HG03457 (cell line): ENCODE measurements around the gene KTN1.

Experiments used
- ATAC-seq: cut with Tn5 transposase; IDR thresholded peaks from one replicate; pipeline ENCODE4 v1.9.1; 2021; ENCODE audit warnings: moderate number of reproducible peaks; ENCODE audit not compliant: unreplicated experiment

The KTN1 gene

GRCh38 chr14:55609681-55610080 is 29.7 kb downstream of the KTN1 start:
- ATAC-seq, result no peak

- no peak for ATAC-seq
These were observed 30.8 kb downstream of the KTN1 start for GRCh38 chr14:55610713-55611370.

DNA sequence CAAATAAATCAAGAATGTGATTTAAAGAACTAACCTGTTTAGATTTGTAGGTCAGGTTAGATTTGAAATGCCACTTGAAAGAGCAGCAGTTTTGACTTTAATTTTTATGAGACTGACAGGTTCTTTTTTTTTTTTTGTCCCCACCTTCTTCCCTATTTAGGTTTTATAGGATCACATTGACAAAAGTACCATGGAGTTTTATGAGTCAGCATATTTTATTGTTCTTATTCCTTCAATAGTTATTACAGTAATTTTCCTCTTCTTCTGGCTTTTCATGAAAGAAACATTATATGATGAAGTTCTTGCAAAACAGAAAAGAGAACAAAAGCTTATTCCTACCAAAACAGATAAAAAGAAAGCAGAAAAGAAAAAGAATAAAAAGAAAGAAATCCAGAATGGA is 31.9 kb downstream of the KTN1 start:
- no peak for ATAC-seq

DNA sequence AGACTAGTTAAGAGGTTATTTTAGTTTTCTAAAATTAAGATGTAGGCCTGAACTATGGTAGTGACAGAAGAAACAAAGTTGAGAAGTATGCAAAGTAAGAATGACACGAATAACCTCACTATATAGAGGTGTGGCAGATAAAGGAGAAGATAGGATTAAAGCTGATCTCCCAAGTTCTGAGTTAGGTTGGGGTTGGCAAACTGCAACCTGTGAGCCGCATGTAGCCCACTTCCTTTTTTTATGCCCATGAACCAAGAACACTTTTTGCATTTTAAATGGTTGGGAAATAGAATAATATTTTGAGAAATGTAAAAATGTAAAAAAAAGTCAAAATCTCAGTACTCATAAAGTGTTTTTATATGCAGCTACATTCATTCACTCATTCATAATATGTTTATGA is 34.3 kb downstream of the KTN1 start:
- no peak for ATAC-seq

DNA sequence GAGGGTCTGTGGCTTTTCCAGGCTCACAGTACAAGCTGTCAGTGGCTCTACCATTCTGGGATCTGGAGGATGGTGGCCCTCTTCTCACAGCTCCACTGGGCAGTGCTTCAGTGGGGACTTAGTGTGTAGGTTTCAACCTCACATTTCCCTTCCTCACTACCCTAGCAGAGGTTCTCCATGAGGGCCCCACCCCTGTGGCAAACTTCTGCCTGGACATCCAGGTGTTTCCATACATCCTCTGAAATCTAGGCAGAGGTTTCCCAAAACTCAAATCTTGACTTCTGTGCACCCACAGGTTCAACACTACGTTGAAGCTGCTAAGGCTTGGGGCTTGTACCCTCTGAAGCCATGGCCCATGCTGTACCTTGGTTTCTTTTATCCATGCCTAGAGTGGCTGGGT is 40.3 kb downstream of the KTN1 start:
- ATAC-seq, result no peak

DNA sequence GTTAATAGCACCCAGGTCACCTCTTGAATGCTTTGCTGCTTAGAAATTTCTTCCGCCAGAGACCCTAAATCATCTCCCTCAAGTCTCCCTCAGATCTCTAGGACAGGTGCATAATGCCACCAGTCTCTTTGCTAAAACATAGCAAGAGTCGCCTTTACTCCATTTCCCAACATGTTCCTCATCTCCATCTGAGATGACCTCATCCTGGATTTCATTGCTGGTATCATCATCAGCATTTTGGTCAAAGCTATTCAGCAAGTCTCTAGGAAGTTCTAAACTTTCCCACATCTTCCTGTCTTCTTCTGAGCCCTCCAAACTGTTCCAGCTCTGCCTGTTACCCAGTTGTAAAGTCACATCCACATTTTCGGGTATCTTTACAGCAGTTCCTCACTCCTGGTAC is 41.0 kb downstream of the KTN1 start:
- ATAC-seq, result no peak

DNA sequence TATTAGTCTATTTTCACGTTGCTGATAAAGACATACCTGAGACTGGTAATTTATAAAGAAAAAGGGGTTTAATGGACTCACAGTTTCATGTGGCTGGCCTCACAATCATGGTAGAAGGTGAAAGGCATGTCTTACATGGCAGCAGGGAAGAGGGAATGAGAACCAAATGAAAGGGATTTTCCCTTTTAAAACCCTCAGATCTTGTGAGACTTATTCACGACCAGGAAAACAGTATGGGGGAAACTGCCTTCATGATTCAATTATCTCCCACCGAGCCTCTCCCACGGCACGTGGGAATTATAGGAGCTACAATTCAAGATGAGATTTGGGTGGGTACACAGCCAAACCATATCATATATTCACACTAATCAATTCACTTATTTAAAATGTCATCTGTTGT is 41.4 kb downstream of the KTN1 start:
- ATAC-seq, result no peak

DNA sequence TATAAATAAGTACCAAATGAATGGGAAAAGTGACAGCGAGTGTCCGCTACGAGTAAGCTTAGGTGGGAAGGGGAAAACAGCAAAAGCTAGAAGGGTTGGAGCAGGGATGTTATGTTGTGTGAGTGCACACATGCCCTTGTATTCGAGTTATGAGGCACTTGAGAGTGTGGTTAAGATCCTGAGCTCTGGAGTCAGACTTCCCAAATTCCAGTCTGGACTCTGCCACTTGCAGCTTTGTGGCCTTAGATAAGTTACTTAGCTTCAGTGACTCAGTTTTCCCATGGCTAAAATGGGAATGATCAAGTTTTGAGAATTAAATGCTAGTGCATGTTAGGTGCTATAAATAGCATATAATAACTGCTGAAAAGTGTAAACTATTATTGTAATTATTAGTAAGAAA is 44.9 kb downstream of the KTN1 start:
- no peak for ATAC-seq

- ATAC-seq, result no peak
These were observed 45.5 kb downstream of the KTN1 start for GRCh38 chr14:55625481-55625880.

GRCh38 chr14:55626131-55626530 is 46.1 kb downstream of the KTN1 start:
- ATAC-seq, result no peak

GRCh38 chr14:55628426-55628825 is 48.4 kb downstream of the KTN1 start:
- ATAC-seq, result no peak

DNA sequence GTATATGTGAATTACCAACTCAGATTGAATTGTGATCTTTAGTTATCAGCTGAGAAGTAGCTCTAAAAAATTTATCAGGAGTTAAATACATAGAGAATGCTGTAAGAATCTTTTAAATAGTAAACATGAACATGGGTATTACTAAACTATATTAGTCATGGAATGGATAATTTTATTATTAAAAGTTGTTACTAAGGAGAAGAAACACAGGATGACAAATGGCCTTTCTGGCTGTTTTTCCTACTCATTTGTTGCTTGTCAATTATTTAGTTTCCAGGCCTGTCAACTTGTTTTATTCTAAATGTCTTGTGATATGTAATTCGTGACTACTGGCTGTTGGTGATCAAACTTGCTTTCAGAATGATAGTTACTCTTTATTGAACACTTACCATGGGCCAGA is 58.7 kb downstream of the KTN1 start:
- no peak for ATAC-seq

GRCh38 chr14:55641290-55641689 is 61.3 kb downstream of the KTN1 start:
- no peak for ATAC-seq

DNA sequence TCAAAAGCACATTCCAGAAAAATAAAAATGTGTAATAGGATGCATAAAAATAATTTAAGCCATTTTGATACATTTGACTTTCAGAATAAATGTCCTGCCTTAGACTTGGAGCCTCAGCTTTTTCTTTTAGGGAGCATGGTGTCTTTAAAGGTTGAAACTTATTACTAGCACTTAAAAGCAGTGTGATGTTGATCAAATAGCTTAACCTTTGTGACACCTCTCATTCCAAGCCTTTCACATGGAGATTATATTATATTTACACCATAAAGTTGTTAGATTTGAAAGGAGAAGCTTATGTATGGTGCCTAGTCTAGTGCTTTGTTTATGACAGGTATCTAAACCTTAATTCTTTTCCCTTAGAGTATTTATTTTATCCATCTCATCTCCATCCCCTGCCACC is 61.9 kb downstream of the KTN1 start:
- no peak for ATAC-seq

GRCh38 chr14:55645145-55645544 is 65.1 kb downstream of the KTN1 start:
- no peak for ATAC-seq

GRCh38 chr14:55645845-55646832 is 66.1 kb downstream of the KTN1 start:
- no peak for ATAC-seq

DNA sequence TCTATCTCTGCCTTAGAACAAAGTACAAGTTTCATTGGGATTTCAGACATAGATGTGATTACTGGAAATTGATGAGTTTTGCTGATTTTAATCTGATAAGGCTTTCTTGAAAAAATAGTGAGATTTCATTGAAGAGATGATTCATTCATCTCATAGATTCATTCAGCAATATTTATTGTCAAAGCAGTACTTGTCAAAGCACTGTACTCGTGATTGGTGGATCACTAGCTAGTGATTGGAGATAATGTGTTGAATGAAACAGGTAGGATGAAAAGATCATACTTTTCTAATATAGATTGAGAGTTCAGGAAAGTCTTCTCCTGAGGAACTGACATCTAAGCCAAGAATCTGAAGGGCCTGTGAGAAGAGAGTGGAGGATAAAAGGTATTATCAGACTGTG is 71.0 kb downstream of the KTN1 start:
- no peak for ATAC-seq

- ATAC-seq, result no peak
These were observed 74.2 kb downstream of the KTN1 start for GRCh38 chr14:55654243-55654642.

GRCh38 chr14:55661029-55661428 is 81.0 kb downstream of the KTN1 start:
- ATAC-seq, result no peak

DNA sequence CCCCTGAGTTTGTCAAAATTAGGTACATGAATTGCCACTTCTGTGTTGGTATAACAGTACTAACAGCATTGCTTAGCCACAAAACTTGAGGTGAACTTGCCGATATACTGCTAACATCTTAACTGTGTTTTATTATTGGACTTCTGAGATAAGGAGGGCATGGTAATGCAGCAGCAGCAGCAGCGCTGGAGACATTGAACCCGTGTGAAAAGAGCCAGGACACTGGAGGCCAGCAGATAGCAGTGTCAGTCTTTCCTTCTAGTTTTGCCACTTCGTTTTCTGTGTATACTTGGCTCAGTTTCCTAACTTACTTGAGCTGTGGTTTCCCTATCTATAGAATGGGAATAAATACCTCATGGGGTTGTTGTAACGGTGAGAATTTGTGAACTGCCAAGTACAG is 82.7 kb downstream of the KTN1 start:
- ATAC-seq, result no peak

- no peak for ATAC-seq
These were observed 85.2 kb downstream of the KTN1 start for GRCh38 chr14:55665067-55665675.

DNA sequence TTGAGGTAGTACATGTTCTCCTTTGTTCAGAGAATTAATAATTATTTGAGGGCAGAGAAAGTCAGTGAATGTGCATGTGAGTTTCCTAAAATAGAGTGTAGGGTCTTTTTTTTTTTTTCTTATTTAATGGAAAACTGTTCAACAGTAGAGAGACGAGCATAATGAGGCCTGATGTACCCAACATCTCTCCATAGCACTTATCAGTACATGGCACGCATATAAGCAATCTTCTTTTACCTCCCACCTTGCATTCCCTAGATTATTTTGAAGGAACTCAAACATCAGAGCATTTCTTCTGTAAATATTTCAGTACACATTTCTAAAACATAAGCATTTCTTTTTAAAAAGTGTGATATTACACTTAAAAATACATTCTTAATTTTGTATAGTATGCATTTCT is 87.8 kb downstream of the KTN1 start:
- ATAC-seq, result no peak
